GM18499 (cell line): Measurements from ENCODE around the gene TPSG1.
"Not testable (repeated sequence)": the region's sequence is repeated elsewhere in the genome, so short reads cannot be mapped to it uniquely, and the experiment has no call there.

Source experiments
- ATAC-seq: cut with Tn5 transposase; IDR thresholded peaks from one replicate; pipeline ENCODE4 v1.9.1; 2021; ENCODE audit warnings: moderate number of reproducible peaks; ENCODE audit not compliant: insufficient read depth, unreplicated experiment

Gene TPSG1

DNA sequence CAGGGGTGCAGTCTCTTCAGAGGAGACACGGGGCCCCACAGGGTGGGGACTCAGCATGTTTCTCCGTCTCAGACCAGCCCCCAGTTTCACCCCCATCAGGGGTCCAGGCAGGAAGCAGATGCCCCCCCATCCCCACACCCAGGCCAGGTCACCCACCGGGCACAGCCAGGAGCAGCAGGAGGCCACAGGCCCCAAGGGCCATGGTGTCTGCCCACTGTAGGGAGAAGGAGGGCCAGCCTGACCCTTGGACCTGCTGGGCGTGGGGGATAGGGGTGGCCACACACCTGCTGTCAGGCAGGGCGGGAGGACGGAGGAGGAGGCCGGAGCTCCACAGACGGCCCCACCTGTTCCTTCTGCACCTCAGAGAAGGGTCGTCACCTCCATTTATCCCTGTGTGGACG lies at the start of gene TPSG1:
Gene TPSG1 (minus strand): TSS at position 218 of the 401 bp plus-strand sequence. CDS start 16 bp downstream, at position 202.
- ATAC-seq: no peak

DNA sequence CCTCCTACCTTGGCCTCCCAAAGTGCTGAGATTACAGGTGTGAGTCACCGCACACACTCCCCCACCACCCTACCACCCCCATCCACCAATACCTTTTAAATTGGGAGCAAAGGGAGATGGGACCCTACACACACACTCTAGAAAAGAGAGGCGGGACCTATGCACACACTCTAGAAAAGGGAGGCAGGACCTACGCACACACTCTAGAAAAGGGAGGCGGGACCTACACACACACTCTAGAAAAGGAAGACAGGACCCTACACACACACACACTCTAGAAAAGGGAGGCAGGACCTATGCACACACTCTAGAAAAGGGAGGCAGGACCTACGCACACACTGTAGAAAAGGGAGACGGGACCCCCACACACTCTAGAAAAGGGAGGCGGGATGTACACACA lies 49.7 kb upstream of the TPSG1 start:
- no peak for ATAC-seq

DNA sequence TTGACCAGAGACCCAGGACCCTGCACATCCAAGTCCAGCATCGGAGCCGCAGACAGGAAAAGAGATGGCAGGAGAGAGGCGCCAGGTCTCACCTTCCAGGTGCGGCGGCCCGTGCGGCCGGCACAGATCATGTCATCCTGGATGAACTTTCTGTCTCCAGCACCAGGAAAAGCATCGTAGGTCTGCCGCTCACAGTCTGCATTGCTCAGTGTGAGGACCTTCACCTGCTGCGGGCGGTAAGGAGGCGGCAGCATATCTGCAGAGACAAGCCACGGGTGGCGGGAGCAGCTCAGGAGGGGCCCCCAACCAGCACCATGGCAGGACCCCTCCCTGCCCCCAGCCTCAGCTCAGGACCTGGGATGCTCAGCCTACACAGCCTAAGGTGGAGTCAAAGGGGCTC lies 48.7 kb upstream of the TPSG1 start:
- no peak for ATAC-seq

DNA sequence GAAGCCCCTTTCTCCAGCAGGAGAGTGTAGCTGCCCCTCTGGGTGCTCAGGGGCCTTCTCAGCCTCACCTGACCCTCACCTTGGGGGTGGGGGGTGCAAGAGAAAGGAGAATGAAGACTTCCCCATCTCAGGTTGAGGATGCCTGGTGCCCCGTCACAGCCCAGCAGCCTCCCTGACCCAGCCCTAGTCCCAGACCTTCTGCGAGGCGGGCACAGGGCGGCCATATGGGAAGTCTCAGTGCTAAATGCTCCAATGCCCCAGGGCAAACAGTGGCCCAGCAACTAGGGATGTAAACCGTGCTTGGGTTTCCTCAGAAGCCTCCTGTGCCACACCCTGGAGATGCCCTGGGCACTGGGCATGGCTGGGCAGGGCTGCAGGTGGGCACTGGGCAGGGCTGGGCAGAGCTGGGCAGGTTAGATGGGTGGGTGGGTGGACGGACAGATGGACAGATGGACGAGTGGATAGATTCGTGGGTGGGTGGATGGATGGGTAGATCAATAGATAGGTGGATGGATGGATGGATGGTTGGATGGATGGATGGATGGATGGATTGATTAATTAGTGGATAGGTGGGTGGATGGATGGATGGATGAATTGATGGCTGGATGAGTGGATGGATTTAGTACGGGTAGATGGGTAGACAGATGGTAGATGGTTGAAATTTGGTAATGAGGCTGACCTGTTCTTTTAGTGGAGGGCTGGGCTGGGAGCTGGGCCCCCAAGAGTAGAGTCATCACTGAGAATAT lies 47.6 kb upstream of the TPSG1 start:
- no peak for ATAC-seq

DNA sequence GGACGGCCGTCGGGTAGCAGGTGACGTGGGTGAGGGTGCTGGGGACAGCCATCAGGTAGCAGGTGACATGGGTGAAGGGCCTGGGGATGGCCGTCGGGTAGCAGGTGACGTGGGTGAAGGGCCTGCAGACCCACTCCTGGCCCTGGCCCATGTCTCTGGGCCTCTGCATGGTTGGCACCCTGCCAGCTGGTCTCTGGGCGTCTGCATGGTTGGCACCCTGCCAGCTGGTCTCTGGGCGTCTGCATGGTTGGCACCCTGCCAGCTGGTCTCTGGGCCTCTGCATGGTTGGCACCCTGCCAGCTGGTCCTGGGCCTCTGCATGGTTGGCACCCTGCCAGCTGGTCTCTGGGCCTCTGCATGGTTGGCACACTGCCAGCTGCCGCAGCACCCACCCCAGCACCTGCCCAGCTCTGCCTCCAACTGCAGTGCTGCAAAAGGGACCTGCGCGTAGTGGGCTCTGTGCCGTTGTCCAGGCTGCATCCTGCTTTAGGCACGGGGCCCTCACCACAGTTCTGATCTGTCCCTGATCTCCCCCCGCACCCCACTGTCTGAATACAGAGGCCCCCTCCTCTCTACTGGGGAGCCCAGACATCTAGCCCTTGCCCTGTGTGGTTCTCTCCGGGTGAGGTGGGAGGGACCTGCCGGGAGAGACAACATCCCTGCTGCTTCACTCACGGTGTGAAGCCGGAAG lies 46.8 kb upstream of the TPSG1 start:
- not testable (repeated sequence) for ATAC-seq

DNA sequence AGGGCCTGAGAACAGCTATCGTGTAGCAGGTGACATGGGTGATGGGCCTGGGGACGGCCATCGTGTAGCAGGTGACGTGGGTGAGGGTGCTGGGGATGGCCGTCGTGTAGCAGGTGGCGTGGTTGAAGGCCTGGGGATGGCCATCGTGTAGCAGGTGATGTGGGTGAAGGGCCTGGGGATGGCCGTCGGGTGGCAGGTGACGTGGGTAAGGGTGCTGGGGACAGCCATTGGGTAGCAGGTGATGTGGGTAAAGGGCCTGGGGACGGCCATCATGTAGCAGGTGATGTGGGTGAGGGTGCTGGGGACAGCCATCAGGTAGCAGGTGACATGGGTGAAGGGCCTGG lies 46.3 kb upstream of the TPSG1 start:
- ATAC-seq: no peak

DNA sequence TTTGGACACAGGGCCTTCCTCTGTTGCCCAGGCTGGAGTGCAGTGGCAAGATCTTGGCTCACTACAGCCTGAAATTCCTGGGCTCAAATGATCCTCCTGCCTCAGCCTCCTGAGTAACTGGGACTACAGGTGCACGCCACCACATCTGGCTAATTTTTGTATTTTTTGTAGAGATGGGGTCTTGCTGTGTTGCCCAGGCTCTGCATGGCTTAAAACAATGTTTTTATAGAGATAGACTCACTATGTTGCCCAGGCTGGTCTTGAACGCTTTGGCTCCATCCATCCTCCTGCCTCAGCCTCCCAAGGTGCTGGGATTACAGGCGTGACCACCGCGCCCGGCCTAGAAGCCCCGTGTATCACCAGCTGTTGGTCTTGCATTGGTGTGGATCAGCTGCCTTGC lies 44.4 kb upstream of the TPSG1 start:
- not testable (repeated sequence) for ATAC-seq

DNA sequence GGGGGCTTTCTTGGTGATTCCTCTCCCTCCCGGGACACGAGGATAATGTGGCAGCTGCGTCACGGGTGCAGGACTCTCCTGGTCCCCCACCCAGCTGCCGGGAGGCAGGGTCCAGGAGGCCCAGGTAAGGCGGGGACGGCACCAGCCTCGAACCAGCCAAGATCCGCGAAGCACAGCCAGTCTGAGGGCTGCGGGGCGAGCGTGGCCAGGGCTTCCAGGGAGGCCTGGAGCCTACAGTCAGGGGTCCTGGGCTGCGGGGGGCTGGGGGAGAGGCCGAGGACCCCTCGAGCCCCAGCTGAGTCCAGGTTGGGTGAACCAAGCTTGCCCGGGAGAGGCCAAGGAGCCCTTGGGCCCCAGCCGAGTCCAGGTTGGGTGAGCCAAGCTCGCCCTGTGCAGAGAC lies 40.8 kb upstream of the TPSG1 start:
- ATAC-seq: no peak

DNA sequence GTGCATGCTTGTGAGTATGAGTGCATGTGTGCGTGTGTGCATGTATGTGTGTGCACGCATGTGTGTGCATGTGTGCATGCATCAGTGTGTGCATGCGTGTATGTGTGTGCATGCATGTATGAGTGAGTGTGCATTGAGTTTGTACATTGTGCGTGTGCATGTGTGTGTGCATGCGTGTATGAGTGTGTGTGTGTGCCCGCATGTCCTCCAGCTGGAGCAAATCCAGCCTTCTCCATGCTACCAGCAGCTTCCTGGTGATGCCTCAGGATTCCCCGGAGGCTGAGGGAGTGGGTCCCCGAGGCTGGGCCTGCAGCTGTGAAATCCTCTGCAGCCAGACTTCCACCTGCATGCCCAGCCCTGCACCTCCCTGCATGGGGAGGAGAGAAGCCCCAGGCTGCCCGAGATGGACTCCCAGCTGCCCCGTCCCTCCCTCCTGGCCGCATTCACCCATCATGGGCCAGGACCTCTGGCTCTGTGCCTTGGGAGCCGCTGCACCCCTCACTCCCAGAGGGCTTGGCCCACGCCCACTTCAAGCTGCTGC lies 40.1 kb upstream of the TPSG1 start:
- ATAC-seq: no peak

DNA sequence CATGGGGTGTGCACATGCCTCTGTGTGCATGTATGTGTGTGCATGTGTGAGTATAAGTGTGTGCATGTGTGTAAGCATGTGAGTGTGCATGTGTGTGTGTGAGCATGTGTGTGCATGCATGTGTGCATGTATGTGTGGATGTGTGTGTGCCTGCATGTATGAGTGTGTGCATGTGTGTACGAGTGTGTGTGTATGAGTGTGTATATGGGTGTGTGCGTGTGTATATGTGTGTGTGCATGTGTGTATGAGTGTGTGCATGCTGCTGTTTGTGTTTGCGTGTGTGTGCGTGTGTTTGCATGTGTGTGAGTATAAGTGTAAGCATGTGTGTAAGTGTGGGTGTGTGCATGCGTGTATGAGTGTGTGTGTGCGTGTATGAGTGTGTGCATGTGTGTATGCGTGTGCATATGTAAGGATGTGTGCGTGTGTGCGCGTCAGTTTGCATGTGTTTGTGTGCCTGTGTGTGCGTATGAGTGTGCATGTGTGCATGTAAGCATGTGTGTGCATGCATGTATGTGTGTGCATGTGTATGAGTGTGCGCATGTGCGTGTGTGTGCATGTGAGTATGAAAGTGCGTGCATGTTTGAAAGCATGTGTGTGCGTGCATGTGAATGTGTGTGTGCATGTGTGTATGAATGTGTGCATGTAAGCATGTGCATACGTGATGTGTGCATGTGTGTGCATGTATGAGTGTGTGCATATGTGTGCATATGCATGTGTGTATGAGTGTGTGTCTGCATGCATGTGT lies 39.4 kb upstream of the TPSG1 start:
- ATAC-seq: no peak

DNA sequence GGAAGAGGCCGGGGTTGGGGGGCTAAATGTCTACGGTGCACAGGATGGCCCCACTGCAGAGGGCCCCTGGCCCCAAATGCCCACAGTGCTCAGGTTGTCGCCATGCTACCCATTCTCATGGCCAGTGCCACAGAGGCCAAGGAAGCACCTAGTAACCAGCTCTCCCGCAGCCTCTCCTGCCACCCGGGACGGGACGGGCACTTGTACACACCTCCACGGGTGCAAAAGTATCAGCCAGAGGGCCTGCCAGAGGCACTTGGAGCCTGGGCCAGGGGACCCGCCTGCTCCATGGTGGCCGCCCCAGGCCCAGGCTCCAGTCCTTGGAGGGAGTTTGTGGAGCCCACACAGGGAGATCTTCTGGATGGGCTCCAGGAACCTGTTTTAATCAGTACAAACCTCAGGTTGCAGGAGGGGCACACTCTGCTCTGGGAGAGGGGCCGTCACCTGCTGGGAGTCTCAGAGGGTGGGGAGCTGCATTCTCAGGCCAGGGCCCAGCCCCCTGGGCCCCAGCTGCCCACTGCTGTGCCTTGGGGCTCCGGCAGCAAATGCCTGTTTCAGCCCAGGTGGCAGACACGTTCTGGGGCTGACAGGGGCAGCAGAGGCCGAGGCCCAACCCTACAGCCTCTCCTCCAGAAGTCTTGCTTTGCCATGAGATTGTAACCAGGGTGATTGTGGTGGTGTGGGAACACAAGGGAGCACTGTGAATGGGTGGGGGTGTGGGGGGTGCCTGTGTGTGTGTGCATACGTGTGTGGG lies 38.7 kb upstream of the TPSG1 start:
- no peak for ATAC-seq

DNA sequence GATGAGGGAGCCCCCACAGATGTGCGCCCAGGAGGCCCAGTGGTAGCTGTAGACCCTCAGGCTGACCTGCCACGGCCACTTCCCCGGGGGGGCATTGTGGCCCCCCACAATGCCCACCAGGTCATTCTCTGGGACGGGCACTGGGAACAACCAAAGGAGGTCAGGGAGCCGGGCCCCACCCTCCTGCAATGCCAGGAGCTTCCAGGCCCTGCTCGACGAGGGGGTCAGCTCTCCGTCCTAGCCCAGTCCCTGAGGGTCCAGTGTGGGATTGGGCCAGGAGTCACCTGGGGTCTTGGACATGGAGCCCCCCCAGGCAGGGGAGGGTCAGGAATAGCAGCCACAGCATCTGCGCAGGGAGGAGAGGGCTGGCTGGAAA lies 37.8 kb upstream of the TPSG1 start:
- no peak for ATAC-seq

DNA sequence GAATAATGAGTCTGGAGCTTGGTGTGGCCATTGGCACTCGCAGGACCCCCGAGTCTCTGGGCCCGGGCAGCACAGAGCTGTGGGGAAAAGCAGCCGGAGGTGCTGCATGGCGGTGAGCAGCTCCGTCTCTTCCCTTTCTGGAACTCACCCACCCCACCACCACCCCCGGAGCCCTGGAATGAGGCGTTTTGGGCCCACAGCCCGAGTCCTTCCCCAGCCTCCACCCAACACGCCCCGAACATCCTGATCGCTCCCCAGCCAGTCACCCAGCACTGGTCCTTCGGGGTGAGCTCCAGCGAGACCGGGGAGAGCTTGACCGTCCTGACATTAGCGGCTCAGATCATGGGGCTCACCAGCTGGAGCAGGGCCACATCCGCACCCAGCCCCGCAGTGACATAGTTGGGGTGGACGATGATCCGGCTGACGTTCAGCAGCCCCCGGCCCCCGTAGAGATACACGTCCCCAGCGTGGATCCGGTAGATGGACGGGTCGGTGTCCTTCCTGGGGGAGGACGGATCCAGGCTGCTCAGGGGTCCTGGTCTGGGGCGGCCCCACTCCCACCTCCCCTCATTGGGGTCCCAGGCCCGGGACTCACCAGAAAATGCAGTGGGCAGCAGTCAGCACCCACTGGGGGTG lies 37.3 kb upstream of the TPSG1 start:
- ATAC-seq: no peak

DNA sequence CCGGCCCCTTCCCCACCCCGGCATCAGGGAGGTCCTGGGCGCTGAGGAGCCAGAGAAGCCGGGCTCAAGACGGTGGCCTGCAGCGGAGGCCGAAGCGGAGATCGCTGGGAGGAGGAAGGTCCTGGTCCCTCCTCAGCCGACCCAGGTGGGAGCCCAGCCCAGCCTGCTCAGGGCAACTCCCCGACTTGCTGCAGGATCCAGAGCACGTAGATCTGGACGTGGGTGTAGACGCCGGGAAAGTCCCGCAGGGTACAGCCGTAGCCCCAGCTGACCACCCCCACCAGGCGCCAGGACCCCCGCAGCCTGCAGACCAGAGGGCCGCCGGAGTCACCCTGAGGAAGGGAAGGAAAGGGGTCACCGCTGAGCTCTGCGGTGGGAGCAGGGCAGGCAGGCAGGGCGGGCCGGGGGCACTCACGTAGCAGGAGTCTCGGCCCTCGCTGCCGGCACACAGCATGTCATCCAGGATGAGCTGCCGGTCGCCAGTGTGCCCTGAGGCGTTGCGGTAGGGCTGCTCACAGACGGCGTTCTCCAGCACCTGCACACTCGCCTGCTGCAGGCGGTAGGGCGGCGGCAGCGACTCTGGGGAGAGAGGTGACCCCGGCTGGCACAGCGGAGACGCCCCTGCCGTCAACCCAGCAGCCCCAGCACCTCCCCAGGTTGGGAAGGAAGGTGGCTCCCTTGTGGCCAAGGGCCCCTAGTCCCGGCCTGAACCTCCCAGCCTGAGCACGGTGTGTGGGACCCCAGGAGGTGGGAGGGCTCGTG lies 36.2 kb upstream of the TPSG1 start:
- no peak for ATAC-seq

DNA sequence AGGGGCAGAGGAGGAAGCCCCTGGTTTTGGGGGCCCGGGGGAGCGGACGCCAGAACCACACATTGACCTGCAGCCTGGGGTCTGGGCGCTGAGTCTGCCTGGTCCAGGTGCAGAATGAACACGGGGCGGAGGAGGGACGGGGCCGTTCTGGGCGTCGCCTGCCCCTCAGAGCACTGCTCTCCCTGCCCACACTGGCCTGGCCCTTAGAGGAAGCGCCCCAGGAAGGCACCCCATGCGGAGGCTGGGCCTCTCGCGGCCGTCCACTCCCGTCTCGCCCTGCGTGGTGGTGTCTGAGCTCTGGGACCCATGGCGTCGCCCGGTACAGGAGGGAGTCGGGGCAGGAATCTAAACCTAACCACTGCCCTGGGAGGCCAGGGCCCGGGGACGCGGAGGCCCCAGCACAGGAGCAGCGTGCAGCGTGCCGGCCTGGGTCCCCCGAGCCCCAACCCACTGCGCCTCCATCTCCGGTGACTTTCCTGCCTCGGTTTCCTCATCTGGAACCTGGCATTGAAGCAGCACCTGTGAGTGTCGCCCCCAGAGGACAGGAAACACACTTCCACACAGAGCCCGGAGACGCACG lies 35.1 kb upstream of the TPSG1 start:
- no peak for ATAC-seq

DNA sequence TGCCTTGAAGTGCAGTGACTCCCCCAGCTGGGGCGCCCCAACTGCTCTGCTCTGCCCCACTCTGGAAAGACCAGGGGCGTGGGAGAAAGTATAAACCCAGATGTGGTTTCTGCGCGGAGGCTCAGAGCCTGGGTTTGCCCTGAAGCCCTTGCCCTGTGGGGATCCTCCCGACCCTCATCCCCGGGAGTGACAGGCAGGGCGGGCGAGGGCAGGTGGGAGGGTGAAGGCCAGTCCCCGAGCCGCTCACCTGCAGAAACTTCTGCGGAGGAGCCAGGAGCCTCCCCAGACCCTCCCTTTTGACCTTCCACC lies 34.6 kb upstream of the TPSG1 start:
- ATAC-seq: no peak

DNA sequence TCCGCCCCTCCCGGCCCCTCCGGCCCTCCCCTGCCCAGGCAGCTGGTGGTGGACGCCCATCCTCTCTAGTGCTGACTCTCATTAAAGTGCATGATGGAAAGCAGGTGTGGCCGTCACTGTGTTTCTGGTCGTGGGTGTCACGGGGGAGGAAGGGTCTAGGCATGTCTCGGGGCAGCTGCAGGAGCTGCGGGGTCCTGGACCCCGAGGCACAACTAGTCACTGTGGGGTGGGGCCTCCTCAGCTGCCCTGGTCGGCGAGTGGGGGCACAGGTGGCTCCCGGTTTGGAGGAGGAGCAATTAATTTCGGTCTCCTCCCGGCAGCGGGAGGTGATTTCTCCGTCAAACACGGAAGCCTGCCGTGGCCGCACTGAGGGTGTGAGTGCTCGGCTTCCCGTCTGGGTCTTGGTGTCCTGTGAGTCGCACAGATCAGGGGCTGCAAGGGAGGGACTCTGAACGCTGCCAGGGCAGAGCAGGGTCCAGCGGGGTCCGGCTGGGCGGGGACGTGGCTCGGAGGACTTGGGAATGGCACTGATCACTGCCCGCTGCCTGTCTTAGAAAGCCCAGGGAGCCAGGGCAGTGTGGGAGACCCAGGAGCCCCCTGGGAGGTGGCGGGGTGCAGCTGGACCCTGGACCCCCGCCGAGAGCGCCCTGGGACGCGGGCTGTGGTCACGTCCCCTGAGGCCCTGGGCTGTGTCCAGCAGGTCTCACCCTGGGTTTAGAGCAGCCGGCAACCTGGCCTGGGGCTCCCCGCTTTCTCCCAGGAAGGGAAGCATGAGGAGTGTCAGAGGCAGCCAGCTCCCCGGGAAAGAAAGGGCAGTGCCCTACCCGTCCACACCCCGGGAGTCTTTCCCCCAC lies 34.1 kb upstream of the TPSG1 start:
- no peak for ATAC-seq

DNA sequence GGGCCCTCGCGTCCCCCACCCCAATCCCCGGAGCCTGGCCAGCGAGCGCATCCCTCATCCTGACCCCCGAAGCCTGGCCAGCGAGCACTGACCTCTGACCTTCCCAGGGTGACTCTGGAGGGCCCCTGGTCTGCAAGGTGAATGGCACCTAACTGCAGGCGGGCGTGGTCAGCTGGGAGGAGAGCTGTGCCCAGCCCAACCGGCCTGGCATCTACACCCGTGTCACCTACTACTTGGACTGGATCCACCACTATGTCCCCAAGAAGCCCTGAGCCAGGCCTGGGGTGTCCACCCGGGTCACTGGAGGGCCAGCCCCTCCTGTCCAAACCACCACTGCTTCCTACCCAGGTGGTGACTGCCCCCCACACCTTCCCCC lies 33.1 kb upstream of the TPSG1 start:
- no peak for ATAC-seq
